Hepatocyte (in vitro differentiated cells): ENCODE measurements around the gene KCNK4.

Experiments
- CTCF ChIP-seq: fragments of 200-600 bp; sonication (generic); IDR thresholded peaks from 2 replicates; pipeline ENCODE4 v1.5.1; 2016; ENCODE audit warnings: antibody characterized with exemption, mild to moderate bottlenecking; ENCODE audit not compliant: poor library complexity
- EZH2 ChIP-seq: fragments of 200-600 bp; sonication (generic); IDR thresholded peaks from 2 replicates; pipeline ENCODE4 v1.6.1; 2016; ENCODE audit warnings: antibody characterized with exemption, mild to moderate bottlenecking, borderline replicate concordance

- TF ChIP-seq CTCF (no peak), EZH2 (no peak)
Measured at GRCh38 chr11:64276653-64277431, 14.3 kb upstream of the KCNK4 start.
